ENCODE measurements around the gene DCLK1. TPM values are rescaled to one million over a fixed set of nuclear protein-coding genes. Genes with fewer than 3 reads are reported as not detected.

The DCLK1 gene
- total and polyA plus RNA-seq, 4 donors = 2.6 to 47.4 (median 13.9) TPM

DNA sequence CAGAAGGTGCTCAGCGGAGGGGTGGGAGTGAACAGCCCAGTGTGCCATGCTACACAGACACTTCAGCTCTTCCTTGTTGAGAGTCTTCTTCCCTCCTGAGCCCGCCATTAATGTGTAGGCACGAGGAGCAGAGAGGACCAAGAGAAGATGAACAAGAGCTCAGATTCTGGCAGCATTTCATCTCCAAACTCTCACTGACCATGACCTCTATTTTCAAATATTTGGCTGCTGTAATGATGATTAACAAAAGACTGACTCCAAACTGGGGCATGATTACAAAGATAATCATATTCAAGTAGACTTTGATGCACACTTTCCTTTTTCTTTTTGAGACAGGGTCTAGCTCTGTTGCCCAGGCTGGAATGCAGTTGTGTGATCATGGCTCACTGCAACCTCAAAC is 236.5 kb downstream of the DCLK1 start:
- no peak for ATAC-seq (ENCODE audit: low FRiP score)
- Histone ChIP-seq H3K36me3 (ENCODE audit: control insufficient read depth in 1 of 2, insufficient read depth in 2 of 2, low read length in 1 of 2) (no peaks in the 10 kb centered on the region), H3K4me3 (ENCODE audit: low read length in 2 of 2) (no peak overlapping the region), H3K27me3 (ENCODE audit: control insufficient read depth in 1 of 2, insufficient read depth in 2 of 2, low read length in 1 of 2) (no peaks in the 10 kb centered on the region), H3K9me3 (ENCODE audit: control insufficient read depth, low read length) (no peaks in the 10 kb centered on the region), H3K4me1 (ENCODE audit: control insufficient read depth in 1 of 2, insufficient read depth in 2 of 2, low read length in 2 of 2) (no peaks in the 10 kb centered on the region), H3K27ac (ENCODE audit: low read depth in 1 of 2, low read length in 2 of 2) (no peak overlapping the region)
- 92 to 98% methylated on average over 3 of the region's 3 CpGs for WGBS, 2 donors
- intact Hi-C loops (cut with DNase I) = no loop called here
- no peak for DNase-seq

DNA sequence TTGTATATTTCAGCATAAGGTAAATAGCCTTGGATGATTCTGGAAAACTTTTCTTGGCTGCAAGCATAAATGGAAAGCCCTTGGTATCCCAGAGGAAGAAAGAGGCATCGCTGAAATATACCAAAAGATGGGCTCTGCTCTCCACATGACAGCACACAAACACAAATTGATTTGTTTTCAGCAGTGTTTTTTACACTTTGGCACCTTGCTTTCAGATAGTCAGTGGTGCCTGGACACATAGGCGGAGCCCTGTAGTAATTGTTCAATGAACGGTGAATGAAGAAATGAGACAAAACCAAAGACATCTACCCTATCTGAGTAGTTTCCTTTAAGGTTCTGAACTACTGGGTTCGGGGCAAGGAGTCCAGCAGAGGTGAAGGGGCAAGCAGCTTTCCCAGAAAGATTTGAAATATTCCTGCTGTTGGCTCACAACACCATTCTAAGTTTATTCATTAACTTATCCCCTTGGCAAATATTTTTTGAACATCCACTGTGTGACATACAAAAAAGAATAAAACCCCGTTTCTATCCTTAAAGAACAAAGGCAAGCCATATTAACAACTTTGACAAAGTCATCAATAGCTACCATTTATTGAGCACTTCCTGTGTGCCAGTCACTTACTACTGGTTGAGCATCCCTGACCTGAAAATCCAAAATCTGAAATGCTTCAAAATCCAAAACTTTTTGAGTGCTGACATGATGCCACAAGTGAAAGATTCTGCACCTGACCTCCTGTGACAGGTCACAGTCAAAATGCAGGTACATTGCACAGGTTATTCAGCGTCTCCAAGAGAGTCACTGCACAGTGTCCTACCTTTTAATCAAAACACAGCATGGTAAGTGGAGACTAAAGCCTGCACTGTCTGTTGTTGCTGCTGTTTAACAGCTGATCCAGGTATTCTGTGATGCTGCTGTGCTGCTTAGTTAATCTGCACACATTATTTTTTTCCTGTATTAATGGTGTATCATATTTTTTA is 238.1 kb downstream of the DCLK1 start:
- H3K9me3 ChIP-seq (ENCODE audit: control insufficient read depth, low read length) = no peaks in the 10 kb centered on the region
- no peaks in the 10 kb centered on the region for H3K4me1 ChIP-seq (ENCODE audit: control insufficient read depth in 1 of 2, insufficient read depth in 2 of 2, low read length in 2 of 2)
- no peak for ATAC-seq (ENCODE audit: low FRiP score)
- intact Hi-C loops (cut with DNase I) = no loop called here
- no peak overlapping the region for H3K27ac ChIP-seq (ENCODE audit: low read depth in 1 of 2, low read length in 2 of 2)
- 91% methylated on average over 6 of the region's 6 CpGs for WGBS, 2 donors
- no peaks in the 10 kb centered on the region for H3K27me3 ChIP-seq (ENCODE audit: control insufficient read depth in 1 of 2, insufficient read depth in 2 of 2, low read length in 1 of 2)
- H3K36me3 ChIP-seq (ENCODE audit: control insufficient read depth in 1 of 2, insufficient read depth in 2 of 2, low read length in 1 of 2) = no peaks in the 10 kb centered on the region
- no peak overlapping the region for H3K4me3 ChIP-seq (ENCODE audit: low read length in 2 of 2)
- DNase-seq = no peak

DNA sequence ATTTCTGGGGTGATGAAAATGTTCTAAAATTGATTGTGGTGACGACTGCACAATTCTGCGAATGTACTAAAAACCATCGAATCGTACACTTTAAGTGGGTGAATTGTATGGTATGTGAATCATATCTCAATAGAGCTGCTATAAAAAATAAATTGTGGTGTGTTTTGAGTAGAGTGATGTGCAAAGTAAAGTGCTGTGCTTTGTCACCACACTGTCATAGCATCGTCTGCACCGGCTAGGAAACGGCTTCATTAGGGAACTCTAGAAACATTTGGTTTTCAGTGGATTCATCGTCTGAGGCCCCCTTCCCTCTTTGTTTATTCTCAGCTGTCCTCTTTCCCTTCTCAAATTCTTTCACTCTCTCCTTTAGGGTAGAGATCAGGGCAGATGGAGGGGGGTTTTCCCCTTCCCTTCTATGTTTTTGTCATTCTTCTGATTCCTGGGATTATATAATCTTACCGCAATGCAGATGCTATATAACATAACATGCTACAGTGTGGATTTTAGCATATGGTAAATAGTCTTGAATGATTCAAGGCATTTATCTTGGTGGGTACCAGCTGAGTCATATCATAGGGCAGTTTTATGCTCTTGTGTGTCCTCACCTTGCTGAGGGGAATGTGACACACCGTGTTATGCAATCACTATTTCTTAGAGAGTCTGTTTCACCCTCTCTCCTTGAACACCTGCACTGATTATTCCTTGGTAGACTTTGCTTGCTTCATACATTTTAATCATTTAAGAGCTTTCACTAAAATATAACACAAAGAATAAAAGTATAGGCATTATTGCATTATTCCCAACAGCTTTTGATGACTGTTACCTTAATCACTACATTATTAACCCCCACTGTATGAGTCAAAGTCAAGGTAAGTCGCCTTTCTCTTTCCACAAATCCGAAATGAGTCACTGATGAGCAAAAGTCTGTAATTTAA is 239.4 kb downstream of the DCLK1 start:
- no peaks in the 10 kb centered on the region for H3K36me3 ChIP-seq (ENCODE audit: control insufficient read depth in 1 of 2, insufficient read depth in 2 of 2, low read length in 1 of 2)
- no peak overlapping the region for H3K27ac ChIP-seq (ENCODE audit: low read depth in 1 of 2, low read length in 2 of 2)
- no peaks in the 10 kb centered on the region for H3K4me1 ChIP-seq (ENCODE audit: control insufficient read depth in 1 of 2, insufficient read depth in 2 of 2, low read length in 2 of 2)
- DNase-seq = no peak
- H3K27me3 ChIP-seq (ENCODE audit: control insufficient read depth in 1 of 2, insufficient read depth in 2 of 2, low read length in 1 of 2) = no peaks in the 10 kb centered on the region
- 82 to 89% methylated on average over 12 of the region's 12 CpGs for WGBS, 2 donors
- intact Hi-C loops (cut with DNase I) = no loop called here
- ATAC-seq (ENCODE audit: low FRiP score) = no peak
- no peak overlapping the region for H3K4me3 ChIP-seq (ENCODE audit: low read length in 2 of 2)
- H3K9me3 ChIP-seq (ENCODE audit: control insufficient read depth, low read length) = no peaks in the 10 kb centered on the region

DNA sequence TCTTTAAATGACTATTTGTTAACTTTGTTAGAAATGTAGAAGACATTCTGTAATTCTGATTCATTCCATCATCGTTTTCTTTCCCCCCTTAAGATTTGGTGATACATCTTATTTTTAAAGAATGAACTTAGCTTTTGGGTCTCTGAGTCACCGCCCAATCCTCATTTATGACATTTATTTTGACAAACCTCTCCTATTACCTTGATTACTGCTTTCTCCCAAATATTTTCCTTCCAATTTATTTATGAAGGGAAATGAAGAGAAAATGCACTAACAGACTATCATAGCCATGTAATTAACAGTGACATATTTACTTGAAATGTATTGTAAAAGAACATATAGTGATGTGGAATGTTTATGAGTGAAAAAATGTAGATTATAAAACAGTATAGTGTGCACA is 241.6 kb downstream of the DCLK1 start:
- 82 to 88% methylated on average over 2 of the region's 2 CpGs for WGBS, 2 donors
- Histone ChIP-seq H3K4me1 (ENCODE audit: control insufficient read depth in 1 of 2, insufficient read depth in 2 of 2, low read length in 2 of 2) (no peaks in the 10 kb centered on the region), H3K27me3 (ENCODE audit: control insufficient read depth in 1 of 2, insufficient read depth in 2 of 2, low read length in 1 of 2) (no peaks in the 10 kb centered on the region), H3K9me3 (ENCODE audit: control insufficient read depth, low read length) (no peaks in the 10 kb centered on the region), H3K36me3 (ENCODE audit: control insufficient read depth in 1 of 2, insufficient read depth in 2 of 2, low read length in 1 of 2) (no peaks in the 10 kb centered on the region), H3K27ac (ENCODE audit: low read depth in 1 of 2, low read length in 2 of 2) (no peak overlapping the region), H3K4me3 (ENCODE audit: low read length in 2 of 2) (no peak overlapping the region)
- no peak for ATAC-seq (ENCODE audit: low FRiP score)
- DNase-seq = no peak
- intact Hi-C loops (cut with DNase I) = loop anchor here in 1 of 2 donors (10.0 kb wide), 1 partner anchor 165 kb away; no protein-coding TSS in a partner anchor

DNA sequence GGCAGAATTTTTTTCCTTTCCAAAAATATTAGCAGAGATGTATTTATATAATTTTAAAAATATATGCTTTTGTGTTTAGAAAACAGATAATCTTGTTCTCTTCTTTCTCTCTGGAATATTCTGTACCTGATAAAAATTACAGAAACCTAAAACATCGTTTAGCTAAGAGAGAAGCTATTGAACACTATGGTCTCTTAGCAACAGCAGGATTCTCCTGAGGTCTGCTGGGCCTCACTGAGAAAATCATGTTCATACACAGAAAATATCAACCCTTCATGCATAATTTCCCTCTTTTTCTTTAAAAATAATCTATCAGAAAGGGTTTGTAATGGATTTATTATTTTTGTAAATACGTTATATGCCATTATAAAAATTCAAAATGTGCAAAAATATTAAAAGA is 242.2 kb downstream of the DCLK1 start:
- H3K4me3 ChIP-seq (ENCODE audit: low read length in 2 of 2) = no peak overlapping the region
- ATAC-seq (ENCODE audit: low FRiP score) (no peak), DNase-seq (no peak)
- H3K4me1 ChIP-seq (ENCODE audit: control insufficient read depth in 1 of 2, insufficient read depth in 2 of 2, low read length in 2 of 2) = no peaks in the 10 kb centered on the region
- intact Hi-C loops (cut with DNase I) = loop anchor here in 1 of 2 donors (10.0 kb wide), 1 partner anchor 166 kb away; no protein-coding TSS in a partner anchor
- no peaks in the 10 kb centered on the region for H3K36me3 ChIP-seq (ENCODE audit: control insufficient read depth in 1 of 2, insufficient read depth in 2 of 2, low read length in 1 of 2)
- 44 to 47% methylated on average over 2 of the region's 2 CpGs for WGBS, 2 donors
- H3K27ac ChIP-seq (ENCODE audit: low read depth in 1 of 2, low read length in 2 of 2) = no peak overlapping the region
- no peaks in the 10 kb centered on the region for H3K9me3 ChIP-seq (ENCODE audit: control insufficient read depth, low read length)
- no peaks in the 10 kb centered on the region for H3K27me3 ChIP-seq (ENCODE audit: control insufficient read depth in 1 of 2, insufficient read depth in 2 of 2, low read length in 1 of 2)

DNA sequence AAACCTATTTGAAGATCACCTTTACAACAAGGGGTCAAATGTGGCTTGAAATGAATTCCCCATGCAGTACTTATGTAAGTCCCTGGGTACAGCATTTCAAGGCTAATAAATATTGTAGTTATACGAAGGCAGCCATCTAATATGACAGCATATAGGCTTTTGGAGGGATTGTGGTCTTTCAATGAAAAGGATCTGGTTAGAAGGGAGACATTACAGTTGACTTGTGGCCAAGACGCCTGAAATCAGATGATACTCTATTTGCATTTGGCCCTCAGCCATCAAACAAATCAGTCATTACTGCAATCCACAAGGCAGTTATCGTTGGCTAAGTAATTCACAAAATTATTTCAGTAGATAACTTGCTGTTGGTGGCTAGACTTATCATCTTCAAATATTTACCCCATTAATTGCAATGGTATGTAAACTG is 242.7 kb downstream of the DCLK1 start:
- Histone ChIP-seq H3K27ac (ENCODE audit: low read depth in 1 of 2, low read length in 2 of 2) (no peak overlapping the region), H3K27me3 (ENCODE audit: control insufficient read depth in 1 of 2, insufficient read depth in 2 of 2, low read length in 1 of 2) (no peaks in the 10 kb centered on the region), H3K9me3 (ENCODE audit: control insufficient read depth, low read length) (no peaks in the 10 kb centered on the region), H3K4me1 (ENCODE audit: control insufficient read depth in 1 of 2, insufficient read depth in 2 of 2, low read length in 2 of 2) (no peaks in the 10 kb centered on the region), H3K4me3 (ENCODE audit: low read length in 2 of 2) (no peak overlapping the region), H3K36me3 (ENCODE audit: control insufficient read depth in 1 of 2, insufficient read depth in 2 of 2, low read length in 1 of 2) (no peaks in the 10 kb centered on the region)
- intact Hi-C loops (cut with DNase I) = loop anchor here in 1 of 2 donors (10.0 kb wide), 1 partner anchor 166 kb away; no protein-coding TSS in a partner anchor
- ATAC-seq (ENCODE audit: low FRiP score) (no peak), DNase-seq (no peak)
- WGBS, 2 donors = 59 to 63% methylated on average over 3 of the region's 3 CpGs

DNA sequence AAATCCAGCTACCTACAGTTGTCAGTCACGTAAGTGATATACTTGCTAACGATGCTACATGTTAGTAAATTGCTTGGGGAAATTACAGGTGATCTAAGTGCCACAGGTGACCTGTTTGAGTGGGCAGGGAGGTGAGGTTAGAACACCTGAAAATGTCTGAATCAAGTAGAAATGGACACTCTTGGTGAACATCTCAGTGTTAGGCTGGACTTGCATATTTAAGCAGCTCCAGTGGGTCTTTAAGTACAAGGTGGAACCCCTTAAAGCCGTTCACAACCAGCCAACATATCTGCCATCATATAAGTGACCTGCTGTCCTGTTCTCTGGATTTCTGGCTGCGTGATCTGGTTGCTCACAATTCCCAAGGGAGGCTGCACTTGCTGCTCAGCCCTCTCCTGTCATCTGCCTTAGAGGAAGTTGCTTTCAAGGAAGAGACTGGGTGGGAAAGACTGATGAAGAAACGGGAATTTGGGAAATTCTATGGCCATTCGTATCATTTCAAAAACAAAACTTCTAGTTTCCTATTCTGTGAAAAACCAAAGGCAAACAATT is 244.0 kb downstream of the DCLK1 start:
- no peaks in the 10 kb centered on the region for H3K4me1 ChIP-seq (ENCODE audit: control insufficient read depth in 1 of 2, insufficient read depth in 2 of 2, low read length in 2 of 2)
- H3K27me3 ChIP-seq (ENCODE audit: control insufficient read depth in 1 of 2, insufficient read depth in 2 of 2, low read length in 1 of 2) = no peaks in the 10 kb centered on the region
- intact Hi-C loops (cut with DNase I) = loop anchor here in 1 of 2 donors (10.0 kb wide), 1 partner anchor 168 kb away; no protein-coding TSS in a partner anchor
- no peak overlapping the region for H3K4me3 ChIP-seq (ENCODE audit: low read length in 2 of 2)
- 62 to 65% methylated on average over 6 of the region's 6 CpGs for WGBS, 2 donors
- no peaks in the 10 kb centered on the region for H3K36me3 ChIP-seq (ENCODE audit: control insufficient read depth in 1 of 2, insufficient read depth in 2 of 2, low read length in 1 of 2)
- no peaks in the 10 kb centered on the region for H3K9me3 ChIP-seq (ENCODE audit: control insufficient read depth, low read length)
- no peak overlapping the region for H3K27ac ChIP-seq (ENCODE audit: low read depth in 1 of 2, low read length in 2 of 2)
- no peak for DNase-seq
- no peak for ATAC-seq (ENCODE audit: low FRiP score)

All from aorta (tissue), 5 donors.